CD14-positive monocyte (primary cell): Measurements from ENCODE around the gene TFF1. TPM values are rescaled to one million over a fixed set of nuclear protein-coding genes. Genes with fewer than 3 reads are reported as not detected.

Experiments used
- DNase-seq, 3 donors: peaks; one replicate each; pipeline ENCODE4 v3.0.0-alpha.2; 2011 to 2022
- H2AFZ ChIP-seq: 2 replicates; pipeline ENCODE4 v1.6.0; 2012; ENCODE audit warnings: mild to moderate bottlenecking, low read depth, low read length, inconsistent platforms; ENCODE audit not compliant: insufficient read depth, poor library complexity, severe bottlenecking
- H3K27ac ChIP-seq, 2 donors: 1 replicate in 1 of 2; 2 replicates in 1 of 2; pipeline ENCODE4 v1.5.1; 2012 to 2013; ENCODE audit warnings: low read length in 2 of 2, control low read depth in 1 of 2, inconsistent platforms in 1 of 2, low read depth in 1 of 2, mild to moderate bottlenecking in 1 of 2
- H3K27me3 ChIP-seq, 2 donors: one replicate each; pipeline versions ENCODE4 v1.6.0 to v1.6.1; 2011 to 2013; ENCODE audit warnings: low read length in 2 of 2; ENCODE audit not compliant: control insufficient read depth in 2 of 2, insufficient read depth in 2 of 2
- H3K36me3 ChIP-seq, 2 donors: replicated peaks in 1 of 2; 1 replicate in 1 of 2; 2 replicates in 1 of 2; pipeline versions ENCODE4 v1.5.1 to v1.6.1; 2012 to 2013; ENCODE audit warnings: low read length in 2 of 2, control low read depth in 1 of 2, inconsistent platforms in 1 of 2, mild to moderate bottlenecking in 1 of 2; ENCODE audit not compliant: insufficient read depth in 2 of 2, control insufficient read depth in 1 of 2
- H3K4me1 ChIP-seq, 2 donors: 1 replicate in 1 of 2; 2 replicates in 1 of 2; pipeline versions ENCODE4 v1.5.1 to v1.6.1; 2012 to 2013; ENCODE audit warnings: low read length in 2 of 2, control low read depth in 1 of 2, inconsistent platforms in 1 of 2, mild to moderate bottlenecking in 1 of 2, moderate library complexity in 1 of 2; ENCODE audit not compliant: insufficient read depth in 2 of 2, control insufficient read depth in 1 of 2
- H3K4me2 ChIP-seq: replicated peaks from 2 replicates; pipeline ENCODE3; 2012; ENCODE audit warnings: low read length, moderate library complexity, mild to moderate bottlenecking; ENCODE audit not compliant: poor library complexity, severe bottlenecking; ENCODE audit errors: extremely low read depth
- H3K4me3 ChIP-seq, 3 experiments: fragments of 200-600 bp in 1 of 3; sonication (generic) in 1 of 3; replicated peaks in 1 of 3; 1 replicate in 2 of 3; 2 replicates in 1 of 3; pipeline ENCODE4 v1.5.1; 2011 to 2013; ENCODE audit warnings: low read length in 3 of 3, mild to moderate bottlenecking in 3 of 3, control low read depth in 2 of 3, low read depth in 2 of 3, inconsistent platforms in 1 of 3, moderate library complexity in 1 of 3
- H3K79me2 ChIP-seq: 2 replicates; pipeline ENCODE4 v1.6.0; 2012; ENCODE audit warnings: mild to moderate bottlenecking, control low read depth, inconsistent platforms, low read length, moderate library complexity; ENCODE audit not compliant: insufficient read depth
- H3K9ac ChIP-seq: 2 replicates; pipeline ENCODE4 v1.6.0; 2017; ENCODE audit warnings: low read length, mild to moderate bottlenecking; ENCODE audit not compliant: insufficient read depth, poor library complexity, severe bottlenecking
- H3K9me3 ChIP-seq, 2 donors: replicated peaks in 1 of 2; 1 replicate in 1 of 2; 2 replicates in 1 of 2; pipeline versions ENCODE4 v1.5.1 to v1.6.1; 2012 to 2013; ENCODE audit warnings: low read length in 2 of 2, control low read depth in 1 of 2; ENCODE audit not compliant: control insufficient read depth in 1 of 2, insufficient read depth in 1 of 2
- H4K20me1 ChIP-seq: 2 replicates; pipeline ENCODE4 v1.6.0; 2012; ENCODE audit warnings: mild to moderate bottlenecking, low read length, control low read depth, moderate library complexity; ENCODE audit not compliant: insufficient read depth
- H3K27ac Mint-ChIP-seq, 7 donors: one replicate each; pipeline ENCODE4 v1.8.0; 2020; ENCODE audit warnings: mild to moderate bottlenecking in 7 of 7, mixed read lengths in 7 of 7, moderate library complexity in 6 of 7, inconsistent platforms in 2 of 7
- H3K27me3 Mint-ChIP-seq, 3 donors: one replicate each; pipeline ENCODE4 v1.8.0; 2021 to 2022; ENCODE audit warnings: low read depth in 3 of 3, mild to moderate bottlenecking in 3 of 3, mixed read lengths in 3 of 3, moderate library complexity in 3 of 3, inconsistent platforms in 1 of 3
- H3K36me3 Mint-ChIP-seq, 2 donors: one replicate each; pipeline ENCODE4 v1.8.0; 2020; ENCODE audit warnings: mixed read lengths in 2 of 2, inconsistent platforms in 1 of 2, mild to moderate bottlenecking in 1 of 2
- H3K4me1 Mint-ChIP-seq: one replicate; pipeline ENCODE4 v1.8.0; 2020; ENCODE audit warnings: mild to moderate bottlenecking, mixed read lengths
- H3K4me3 Mint-ChIP-seq, 2 donors: one replicate each; pipeline ENCODE4 v1.8.0; 2020; ENCODE audit warnings: mild to moderate bottlenecking in 2 of 2, mixed read lengths in 2 of 2, moderate library complexity in 1 of 2
- H3K9me3 Mint-ChIP-seq, 7 donors: one replicate each; pipeline ENCODE4 v1.8.0; 2020 to 2022; ENCODE audit warnings: mixed read lengths in 7 of 7, mild to moderate bottlenecking in 6 of 7, moderate library complexity in 6 of 7, inconsistent platforms in 2 of 7
- CTCF ChIP-seq: fragments of 200-600 bp; IDR thresholded peaks from one replicate; pipeline ENCODE4 v1.8.0; 2022; ENCODE audit warnings: antibody characterized with exemption, mild to moderate bottlenecking
- WGBS: methylation state at CpG from one replicate; pipeline ENCODE4 v1.1.5; 2013; ENCODE audit warnings: missing lambda C conversion rate; ENCODE audit not compliant: insufficient coverage; 5-methylcytosine and 5-hydroxymethylcytosine counted together
- intact Hi-C, 2 donors: fragments of 100-400 bp; cut with micrococcal nuclease; formaldehyde crosslinking; loops; one replicate each; pipeline versions ENCODE4 v1.15.0 to v1.15.1; 2023
- polyA plus RNA-seq, 3 donors: library from polyadenylated mRNA; depleted of rRNA in 1 of 3; unstranded in 2 of 3; stranded (reverse) in 1 of 3; fragments of 300-500 nt in 2 of 3; fragments of >200 nt in 1 of 3; fragmentation: Illumina TruSeq in 2 of 3; gene quantifications; 1 replicate in 2 of 3; 2 replicates in 1 of 3; pipeline ENCODE4 v1.2.3, GENCODE V29; 2012 to 2021

TFF1 gene
- polyA plus RNA-seq, 3 donors: not detected

GRCh38 chr21:42315296-42315891 is 50.9 kb downstream of the TFF1 start, which contains the start of gene TFF3:
Gene TFF3, minus strand, starts transcription at chr21:42315409. Its CDS starts 35 bp downstream, at chr21:42315374.
- no peaks in the 10 kb centered on the region for H3K27me3 ChIP-seq

GRCh38 chr21:42314616-42315295 is 51.6 kb downstream of the TFF1 start:
- 80% methylated on average over 3 of the region's 6 CpGs for WGBS
- H3K27me3 ChIP-seq: no peaks in the 10 kb centered on the region

More at GRCh38 chr21:42315296-42315891, 50.9 kb downstream of the TFF1 start, which contains the start of gene TFF3:
- H3K27me3 Mint-ChIP-seq: peaks cover 0 to 4% (median 1%) of the 10 kb centered on the region in 3 donors
- no peaks in the 10 kb centered on the region for H3K36me3 Mint-ChIP-seq
- Histone ChIP-seq H3K4me3 (no peak within 1 kb of the TSS), H3K9me3 (no peaks in the 10 kb centered on the region), H3K4me2 (no peak within 1 kb of the TSS), H3K27ac (no peak within 1 kb of the TSS), H3K79me2 (no peaks in the 10 kb centered on the region), H4K20me1 (no peaks in the 10 kb centered on the region), H3K36me3 (no peaks in the 10 kb centered on the region), H3K9ac (peak within 1 kb of the TSS; percentile 1), H3K4me1 (peaks cover 16 to 22% of the 10 kb centered on the region in 2 donors), H2AFZ (no peak within 1 kb of the TSS)
- no peak for TF ChIP-seq CTCF
- 98% methylated on average over 11 of the region's 15 CpGs for whole genome bisulfite sequencing
- DNase-seq: no peak
- H3K4me3 Mint-ChIP-seq: no peak within 1 kb of the TSS
- no peaks in the 10 kb centered on the region for H3K9me3 Mint-ChIP-seq
- peaks cover 19% of the 10 kb centered on the region for H3K4me1 Mint-ChIP-seq
- intact Hi-C loops: no loop called here
- H3K27ac Mint-ChIP-seq: peak within 1 kb of the TSS in 1 of 7 donors; percentile 7

More at GRCh38 chr21:42314616-42315295, 51.6 kb downstream of the TFF1 start:
- no peaks in the 10 kb centered on the region for H3K79me2 ChIP-seq
- H3K27me3 Mint-ChIP-seq: peaks cover 0 to 4% (median 1%) of the 10 kb centered on the region in 3 donors
- no peaks in the 10 kb centered on the region for H3K36me3 ChIP-seq
- H3K4me3 Mint-ChIP-seq: no peak overlapping the region
- DNase-seq: no peak
- H3K9me3 Mint-ChIP-seq: no peaks in the 10 kb centered on the region
- no peak overlapping the region for H3K9ac ChIP-seq
- H2AFZ ChIP-seq: no peak overlapping the region
- TF ChIP-seq CTCF: no peak
- no peak overlapping the region for H3K27ac ChIP-seq
- H3K4me3 ChIP-seq: no peak overlapping the region
- intact Hi-C loops: no loop called here
- H4K20me1 ChIP-seq: no peaks in the 10 kb centered on the region
- no peaks in the 10 kb centered on the region for H3K36me3 Mint-ChIP-seq
- H3K4me1 Mint-ChIP-seq: peaks cover 15% of the 10 kb centered on the region
- H3K27ac Mint-ChIP-seq: no peak overlapping the region
- H3K9me3 ChIP-seq: no peaks in the 10 kb centered on the region
- H3K4me2 ChIP-seq: no peak overlapping the region
- H3K4me1 ChIP-seq: peaks cover 13 to 19% of the 10 kb centered on the region in 2 donors
